ENCODE data around the gene PAFAH1B1.

GRCh38 chr17:2723997-2724783 lies 130.7 kb downstream of the PAFAH1B1 start:
- TF ChIP-seq HDAC6 (IDR thresholded peaks at IDR 0.05; ENCODE audit: unreplicated experiment) (no peak), ZNF217 (IDR thresholded peaks at IDR 0.05) (no peak), IRF3 (IDR thresholded peaks at IDR 0.05) (no peak), CREB1 (IDR thresholded peaks at IDR 0.05; ENCODE audit: low read depth) (no peak)
